Stimulated activated CD8-positive, alpha-beta memory T cell treated with anti-CD3 and anti-CD28 coated beads, Interleukin-15, amount 100 ng/mL, for 48 hours (primary cell): ENCODE data around the gene NFIB.

Experiments used
- DNase-seq, 2 donors: peaks; one replicate each; pipeline ENCODE4 v3.0.0-alpha.2; 2020; ENCODE audit warnings: low read depth in 2 of 2

Gene NFIB

GRCh38 chr9:14214693-14215092 is 99.2 kb downstream of the NFIB start:
- DNase-seq, result no peak

GRCh38 chr9:14214065-14214684 is 99.8 kb downstream of the NFIB start:
- no peak for DNase-seq

GRCh38 chr9:14213504-14213903 is 100.4 kb downstream of the NFIB start:
- DNase-seq, result no peak

- DNase-seq, result no peak
Measured at GRCh38 chr9:14212697-14213420, 101.1 kb downstream of the NFIB start.

GRCh38 chr9:14212077-14212476 is 101.9 kb downstream of the NFIB start:
- no peak for DNase-seq

GRCh38 chr9:14211564-14211963 is 102.4 kb downstream of the NFIB start:
- no peak for DNase-seq

GRCh38 chr9:14210428-14210827 is 103.5 kb downstream of the NFIB start:
- no peak for DNase-seq

- no peak for DNase-seq
Measured at GRCh38 chr9:14209399-14210345, 104.3 kb downstream of the NFIB start.

GRCh38 chr9:14207352-14207995 is 106.5 kb downstream of the NFIB start:
- DNase-seq, result no peak

- no peak for DNase-seq
Measured at GRCh38 chr9:14205463-14205862, 108.5 kb downstream of the NFIB start.

GRCh38 chr9:14203356-14204056 is 110.4 kb downstream of the NFIB start:
- DNase-seq, result no peak

GRCh38 chr9:14198841-14199455 is 115.0 kb downstream of the NFIB start:
- no peak for DNase-seq

GRCh38 chr9:14198047-14198840 is 115.7 kb downstream of the NFIB start:
- no peak for DNase-seq

GRCh38 chr9:14197325-14197858 is 116.5 kb downstream of the NFIB start:
- DNase-seq, result no peak

- no peak for DNase-seq
Measured at GRCh38 chr9:14193328-14193990, 120.5 kb downstream of the NFIB start.

GRCh38 chr9:14192556-14192955 is 121.4 kb downstream of the NFIB start:
- DNase-seq, result no peak

- DNase-seq, result no peak
Measured at GRCh38 chr9:14191512-14191911, 122.4 kb downstream of the NFIB start.

GRCh38 chr9:14190240-14190639 is 123.7 kb downstream of the NFIB start:
- no peak for DNase-seq

GRCh38 chr9:14189578-14189977 is 124.4 kb downstream of the NFIB start:
- no peak for DNase-seq
